ENCODE measurements around the gene GALNT8.

GALNT8 gene

GRCh38 chr12:4812624-4813327 is 92.6 kb downstream of the GALNT8 start:
- peaks cover 34% of the 10 kb centered on the region for H3K27me3 ChIP-seq (ENCODE audit: insufficient read depth, poor library complexity, severe bottlenecking)

GRCh38 chr12:4813741-4814140 is 93.5 kb downstream of the GALNT8 start:
- Histone ChIP-seq H3K27ac (replicated peaks) (no peak overlapping the region), H3K27me3 (ENCODE audit: insufficient read depth, poor library complexity, severe bottlenecking) (peaks cover 24% of the 10 kb centered on the region), H3K4me3 (replicated peaks; ENCODE audit: insufficient read depth, low read length) (no peak overlapping the region)
- TF ChIP-seq POLR2AphosphoS5 (IDR thresholded peaks at IDR 0.05; ENCODE audit: low read depth) (no peak), GABPA (IDR thresholded peaks at IDR 0.05; ENCODE audit: low read depth) (no peak), SPI1 (IDR thresholded peaks at IDR 0.05; ENCODE audit: borderline replicate concordance, low read depth) (no peak), REST (IDR thresholded peaks at IDR 0.05; ENCODE audit: insufficient replicate concordance, low read depth) (no peak), CTCF (IDR thresholded peaks at IDR 0.05; ENCODE audit: insufficient read depth, low read length) (no peak)
- no peak for DNase-seq (ENCODE audit: low read depth in 1 of 2, low spot score in 1 of 2)

More at GRCh38 chr12:4812624-4813327, 92.6 kb downstream of the GALNT8 start:
- peak in 1 of 2 experiments; percentile 2 for DNase-seq (ENCODE audit: low read depth in 1 of 2, low spot score in 1 of 2)
- TF ChIP-seq CTCF (IDR thresholded peaks at IDR 0.05; ENCODE audit: insufficient read depth, low read length): no peak
- TF ChIP-seq REST (IDR thresholded peaks at IDR 0.05; ENCODE audit: insufficient replicate concordance, low read depth): no peak
- no peak for TF ChIP-seq SPI1 (IDR thresholded peaks at IDR 0.05; ENCODE audit: borderline replicate concordance, low read depth)
- TF ChIP-seq GABPA (IDR thresholded peaks at IDR 0.05; ENCODE audit: low read depth): no peak
- no peak for TF ChIP-seq POLR2AphosphoS5 (IDR thresholded peaks at IDR 0.05; ENCODE audit: low read depth)
- Histone ChIP-seq H3K27ac (replicated peaks) (no peak overlapping the region), H3K4me3 (replicated peaks; ENCODE audit: insufficient read depth, low read length) (no peak overlapping the region)

- no peak for DNase-seq (ENCODE audit: low read depth in 1 of 2, low spot score in 1 of 2)
- TF ChIP-seq POLR2AphosphoS5 (IDR thresholded peaks at IDR 0.05; ENCODE audit: low read depth): no peak
- no peak for TF ChIP-seq REST (IDR thresholded peaks at IDR 0.05; ENCODE audit: insufficient replicate concordance, low read depth)
- no peak for TF ChIP-seq CTCF (IDR thresholded peaks at IDR 0.05; ENCODE audit: insufficient read depth, low read length)
- TF ChIP-seq GABPA (IDR thresholded peaks at IDR 0.05; ENCODE audit: low read depth): no peak
- no peak for TF ChIP-seq SPI1 (IDR thresholded peaks at IDR 0.05; ENCODE audit: borderline replicate concordance, low read depth)
- H3K27me3 ChIP-seq (ENCODE audit: insufficient read depth, poor library complexity, severe bottlenecking): peaks cover 20% of the 10 kb centered on the region
- H3K27ac ChIP-seq (replicated peaks): no peak overlapping the region
- H3K4me3 ChIP-seq (replicated peaks; ENCODE audit: insufficient read depth, low read length): no peak overlapping the region
Measured at GRCh38 chr12:4814485-4814884, 94.3 kb downstream of the GALNT8 start.

Measured in HL-60 (cell line).